ENCODE measurements around the gene CBX4. TPM values are rescaled to one million over a fixed set of nuclear protein-coding genes. Genes with fewer than 3 reads are reported as not detected.
A peak's percentile ranks its signal among the peaks of the same experiment; 100 is the strongest.

Gene CBX4
- total RNA-seq, 4 donors from 2014 or later, result 11.6 to 15.3 (median 14.4) TPM

DNA sequence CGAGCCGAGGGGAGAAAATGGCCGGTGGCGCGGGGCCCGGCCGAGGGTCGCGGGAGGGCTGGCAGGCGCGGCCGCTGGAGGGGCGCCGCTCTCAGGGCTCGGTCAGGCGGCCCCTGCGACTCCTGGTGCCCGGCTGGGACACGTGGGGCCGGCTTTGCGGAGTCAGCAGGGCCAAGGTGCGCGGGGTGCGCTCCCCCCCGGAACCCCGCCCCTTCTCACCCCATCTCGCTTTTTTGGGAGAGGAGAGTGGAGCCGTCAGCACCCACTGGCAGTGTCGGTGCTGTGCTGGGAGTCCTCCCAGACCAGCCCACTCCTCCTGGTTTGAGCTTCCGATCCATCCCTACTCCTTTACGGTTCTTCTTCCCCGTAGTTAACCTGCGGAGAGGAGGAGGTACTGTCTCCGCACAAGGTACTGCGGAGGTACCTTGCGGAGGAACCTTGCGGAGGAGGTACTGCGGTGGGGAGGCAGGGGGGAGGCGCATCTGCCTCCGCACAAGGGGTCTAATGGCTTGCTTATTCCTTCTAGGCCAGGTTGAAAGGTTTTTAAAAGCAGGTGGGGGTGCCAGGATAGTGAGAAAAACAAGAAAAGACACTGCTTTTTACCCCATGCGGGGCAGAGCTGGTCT lies 23.3 kb downstream of the CBX4 start:
- H3K27me3 ChIP-seq, result peaks cover 12 to 67% of the 10 kb centered on the region in 2 donors

DNA sequence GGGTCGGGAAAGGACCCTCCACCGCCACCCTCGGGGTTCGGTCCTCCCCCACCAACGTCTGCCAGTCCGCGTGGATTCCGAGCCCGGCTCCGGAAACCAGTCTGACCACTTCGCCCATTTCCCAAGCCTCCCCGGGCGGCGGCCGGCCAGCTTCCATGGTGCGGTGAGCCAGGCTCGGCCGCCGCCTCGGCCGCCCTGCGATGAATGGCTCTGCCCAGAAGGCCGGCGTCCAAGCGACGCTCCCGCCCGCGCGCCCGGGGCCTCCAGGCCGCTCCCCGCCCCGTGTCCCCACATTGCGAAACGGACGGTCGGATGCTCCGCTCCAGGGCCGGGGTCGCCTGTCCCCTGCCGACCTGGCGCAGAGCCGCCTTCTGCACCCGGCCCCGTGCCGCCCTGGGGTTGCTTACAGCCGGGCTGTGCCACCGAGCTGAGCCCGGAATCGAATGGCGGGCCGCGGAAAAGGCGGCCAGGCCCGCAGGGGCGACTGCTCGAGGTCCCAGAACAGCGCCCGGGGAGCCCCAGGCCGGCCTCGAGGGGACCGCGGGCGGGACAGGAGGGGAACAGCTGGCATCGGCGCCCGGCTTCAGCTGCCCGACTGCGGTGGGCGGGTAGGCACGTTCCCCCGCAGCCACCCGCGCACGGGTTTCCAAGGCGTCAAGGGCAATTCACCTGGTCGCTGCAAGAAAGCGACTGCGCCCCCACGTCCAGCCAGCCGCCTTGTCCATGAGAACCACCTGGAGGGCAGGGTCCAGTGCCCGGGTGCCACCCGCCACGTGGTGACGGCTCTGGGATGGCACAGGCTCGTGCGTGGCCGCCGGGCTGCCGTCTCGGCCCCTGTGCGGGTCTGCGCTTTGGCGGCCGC lies 24.0 kb downstream of the CBX4 start:
- Histone ChIP-seq H3K36me3 (no peaks in the 10 kb centered on the region), H3K27me3 (peaks cover 17 to 74% of the 10 kb centered on the region in 2 donors), H3K4me3 (peak overlapping the region in 2 of 4 donors; percentile 4 to 37), H3K9me3 (no peaks in the 10 kb centered on the region), H3K27ac (no peak overlapping the region), H3K4me1 (peaks cover 0 to 54% (median 42%) of the 10 kb centered on the region in 4 donors)
- DNase-seq (ENCODE audit: low spot score in 2 of 2), result no peak
- WGBS, 2 donors, result 7 to 8% methylated on average over 62 to 70 of the region's 96 CpGs
- no peak for TF ChIP-seq POLR2A (IDR thresholded peaks at IDR 0.05)
- TF ChIP-seq, protein P1, sequence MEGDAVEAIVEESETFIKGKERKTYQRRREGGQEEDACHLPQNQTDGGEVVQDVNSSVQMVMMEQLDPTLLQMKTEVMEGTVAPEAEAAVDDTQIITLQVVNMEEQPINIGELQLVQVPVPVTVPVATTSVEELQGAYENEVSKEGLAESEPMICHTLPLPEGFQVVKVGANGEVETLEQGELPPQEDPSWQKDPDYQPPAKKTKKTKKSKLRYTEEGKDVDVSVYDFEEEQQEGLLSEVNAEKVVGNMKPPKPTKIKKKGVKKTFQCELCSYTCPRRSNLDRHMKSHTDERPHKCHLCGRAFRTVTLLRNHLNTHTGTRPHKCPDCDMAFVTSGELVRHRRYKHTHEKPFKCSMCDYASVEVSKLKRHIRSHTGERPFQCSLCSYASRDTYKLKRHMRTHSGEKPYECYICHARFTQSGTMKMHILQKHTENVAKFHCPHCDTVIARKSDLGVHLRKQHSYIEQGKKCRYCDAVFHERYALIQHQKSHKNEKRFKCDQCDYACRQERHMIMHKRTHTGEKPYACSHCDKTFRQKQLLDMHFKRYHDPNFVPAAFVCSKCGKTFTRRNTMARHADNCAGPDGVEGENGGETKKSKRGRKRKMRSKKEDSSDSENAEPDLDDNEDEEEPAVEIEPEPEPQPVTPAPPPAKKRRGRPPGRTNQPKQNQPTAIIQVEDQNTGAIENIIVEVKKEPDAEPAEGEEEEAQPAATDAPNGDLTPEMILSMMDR (IDR thresholded peaks at IDR 0.05), result no peak
- TF ChIP-seq EP300 (IDR thresholded peaks at IDR 0.05), result no peak

More for the DNA sequence above, 23.3 kb downstream of the CBX4 start:
- TF ChIP-seq POLR2A (IDR thresholded peaks at IDR 0.05), result no peak
- TF ChIP-seq, protein P1 (IDR thresholded peaks at IDR 0.05), result no peak
- no peak for TF ChIP-seq EP300 (IDR thresholded peaks at IDR 0.05)
- Histone ChIP-seq H3K36me3 (no peaks in the 10 kb centered on the region), H3K9me3 (no peaks in the 10 kb centered on the region), H3K27ac (no peak overlapping the region), H3K4me3 (no peak overlapping the region), H3K4me1 (peaks cover 0 to 47% (median 37%) of the 10 kb centered on the region in 4 donors)
- WGBS, 2 donors, result 56 to 63% methylated on average over 39 to 41 of the region's 41 CpGs
- no peak for DNase-seq (ENCODE audit: low spot score in 2 of 2)

DNA sequence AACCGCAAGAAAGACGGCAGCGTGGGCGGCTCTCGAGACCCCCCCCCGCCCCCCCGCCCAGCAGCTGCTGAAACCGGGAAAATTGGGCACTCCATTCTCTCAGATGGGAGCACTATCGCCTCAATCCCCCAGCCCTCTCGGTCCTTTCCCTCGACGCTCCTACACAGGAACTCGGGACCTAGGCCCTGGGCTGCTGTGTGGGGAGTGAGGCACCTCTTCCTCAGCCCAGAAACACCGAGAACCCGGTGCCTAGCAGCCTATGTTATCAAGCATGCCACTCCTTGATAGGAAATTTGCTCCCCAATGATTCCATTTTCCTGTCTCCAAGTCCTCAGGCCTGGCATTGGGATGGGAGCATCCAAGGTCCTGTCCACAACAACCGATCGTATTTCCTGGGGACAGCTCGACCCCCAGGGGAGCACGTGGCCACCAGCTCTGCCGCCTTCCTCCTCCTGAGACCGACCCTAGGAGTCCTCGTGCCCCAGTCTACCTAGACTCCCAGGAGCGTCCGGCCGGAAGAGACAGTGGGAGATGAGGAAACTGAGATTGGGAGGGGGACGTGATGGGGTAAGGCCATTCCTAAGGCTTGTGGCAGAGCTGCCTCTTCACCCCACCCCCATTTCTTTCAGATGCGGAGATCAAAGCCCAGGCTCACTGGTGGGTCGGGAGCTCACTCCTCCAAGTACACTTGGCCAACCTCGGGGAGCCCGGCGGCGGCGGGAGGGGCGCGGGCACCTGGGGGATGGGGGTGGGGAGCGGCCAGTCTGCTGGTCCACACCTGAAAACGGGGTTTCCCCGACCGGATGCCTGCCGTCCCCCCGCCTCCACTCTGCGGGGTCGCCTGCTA lies 24.9 kb downstream of the CBX4 start:
- WGBS, 2 donors, result 31 to 36% methylated on average over 30 to 32 of the region's 43 CpGs
- Histone ChIP-seq H3K27me3 (peaks cover 19 to 82% of the 10 kb centered on the region in 2 donors), H3K4me3 (peak overlapping the region in 2 of 4 donors; percentile 4 to 37)

DNA sequence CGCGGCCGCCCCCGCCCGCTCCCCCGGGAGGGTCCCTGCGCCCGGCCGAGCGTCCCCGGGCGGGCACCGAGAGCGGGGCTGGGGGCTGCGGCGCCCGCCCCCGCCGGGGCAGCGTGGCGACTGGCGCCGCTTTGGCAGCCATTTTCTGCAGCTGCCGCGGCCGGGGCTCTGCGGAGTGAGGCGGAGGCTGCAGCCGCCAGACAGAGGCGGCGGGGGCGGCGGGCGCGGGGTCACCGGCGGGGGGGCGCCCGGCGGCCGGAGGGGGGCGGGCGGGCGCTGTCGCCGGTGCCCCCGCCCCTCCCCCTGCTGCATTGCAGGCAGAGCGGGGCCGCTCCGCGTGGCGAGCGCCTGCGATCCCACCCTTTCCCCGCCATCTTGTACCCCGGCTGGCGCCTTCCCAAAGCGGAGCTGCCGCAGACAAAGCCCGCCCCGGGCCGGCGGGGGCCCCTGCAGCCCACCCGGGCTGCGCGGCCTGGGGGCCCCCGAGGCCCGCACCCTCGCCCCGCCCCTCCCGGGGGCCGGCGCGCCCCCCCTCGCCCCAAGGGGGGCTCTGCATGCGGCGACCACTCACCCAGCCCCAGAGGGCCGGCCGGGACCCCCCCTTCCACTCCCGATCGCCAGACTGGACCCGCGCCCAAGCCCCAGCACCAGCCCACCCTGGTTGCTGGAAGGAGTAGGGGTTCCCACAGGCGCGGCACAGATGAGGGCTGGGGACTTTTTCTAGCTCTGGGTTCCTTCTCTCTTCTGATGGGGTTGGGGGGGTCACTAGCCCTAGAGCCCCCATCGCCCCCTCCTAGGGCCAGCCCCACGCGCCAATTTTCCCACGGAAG lies 25.7 kb downstream of the CBX4 start:
- Histone ChIP-seq H3K27ac (no peak overlapping the region), H3K4me1 (peaks cover 0 to 71% (median 48%) of the 10 kb centered on the region in 4 donors)

More for the DNA sequence above, 24.9 kb downstream of the CBX4 start:
- Histone ChIP-seq H3K36me3 (no peaks in the 10 kb centered on the region), H3K27ac (no peak overlapping the region), H3K4me1 (peaks cover 0 to 63% (median 47%) of the 10 kb centered on the region in 4 donors), H3K9me3 (no peaks in the 10 kb centered on the region)
- no peak for TF ChIP-seq POLR2A (IDR thresholded peaks at IDR 0.05)
- no peak for TF ChIP-seq EP300 (IDR thresholded peaks at IDR 0.05)
- TF ChIP-seq, protein P1 (IDR thresholded peaks at IDR 0.05), result no peak
- no peak for DNase-seq (ENCODE audit: low spot score in 2 of 2)

More for the DNA sequence above, 25.7 kb downstream of the CBX4 start:
- Histone ChIP-seq H3K36me3 (no peaks in the 10 kb centered on the region), H3K9me3 (no peaks in the 10 kb centered on the region), H3K27me3 (peaks cover 21 to 90% of the 10 kb centered on the region in 2 donors), H3K4me3 (peak overlapping the region in 1 of 4 donors; percentile 39)
- no peak for DNase-seq (ENCODE audit: low spot score in 2 of 2)
- TF ChIP-seq EP300 (IDR thresholded peaks at IDR 0.05), result no peak
- TF ChIP-seq, protein P1 (IDR thresholded peaks at IDR 0.05), result no peak
- TF ChIP-seq POLR2A (IDR thresholded peaks at IDR 0.05), result no peak
- WGBS, 2 donors, result 4 to 13% methylated on average over 6 to 26 of the region's 89 CpGs
